ENCODE data around the gene VPS33B.

VPS33B gene

DNA sequence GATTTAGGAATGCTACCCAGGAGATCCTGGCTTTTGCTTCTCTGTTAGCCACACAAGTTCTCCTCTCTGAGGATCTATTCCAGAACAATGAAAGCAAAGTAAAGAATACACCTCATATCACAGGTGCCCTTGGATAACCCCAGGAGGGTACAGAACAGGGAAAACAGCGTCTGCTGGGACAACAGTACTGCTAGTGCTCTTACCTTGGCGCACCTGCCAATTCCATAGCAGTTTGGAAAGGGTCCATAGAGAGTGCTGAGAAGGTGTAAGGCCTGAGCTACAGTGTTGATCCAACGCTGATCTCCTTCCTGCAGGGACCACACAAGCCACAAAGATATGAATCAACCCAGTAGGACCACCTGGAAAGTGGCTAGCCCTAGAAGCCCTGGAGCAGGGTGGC is 15.1 kb downstream of the VPS33B start:
- TF ChIP-seq, protein P1, sequence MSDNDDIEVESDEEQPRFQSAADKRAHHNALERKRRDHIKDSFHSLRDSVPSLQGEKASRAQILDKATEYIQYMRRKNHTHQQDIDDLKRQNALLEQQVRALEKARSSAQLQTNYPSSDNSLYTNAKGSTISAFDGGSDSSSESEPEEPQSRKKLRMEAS (IDR thresholded peaks at IDR 0.05) = no peak
- no peak for TF ChIP-seq EGR1 (IDR thresholded peaks at IDR 0.05)

- no peak for TF ChIP-seq TCF12 (IDR thresholded peaks at IDR 0.05; ENCODE audit: low read depth)
Measured at GRCh38 chr15:91001209-91001608, 21.2 kb downstream of the VPS33B start.

DNA sequence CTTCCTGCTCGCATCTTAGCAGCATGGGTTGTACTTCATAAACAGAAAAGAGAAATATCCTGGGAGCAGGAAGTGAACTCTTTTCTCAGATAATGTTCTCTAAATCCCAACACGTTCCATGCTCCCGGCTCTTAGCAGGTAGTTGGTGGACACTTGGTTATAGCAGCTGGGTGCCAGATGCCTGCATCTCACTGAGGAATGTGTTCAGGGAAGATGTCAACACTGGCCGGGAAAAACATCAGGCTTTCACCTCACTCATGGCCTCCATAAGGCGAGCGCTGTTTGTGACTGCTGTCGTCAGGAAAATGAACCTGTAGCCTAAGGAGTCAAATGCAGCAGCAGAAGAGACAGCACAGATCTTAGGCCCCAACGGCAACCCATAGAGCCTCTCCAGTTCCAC is 23.7 kb downstream of the VPS33B start:
- TF ChIP-seq TAF1 (IDR thresholded peaks at IDR 0.05; ENCODE audit: low read depth) (no peak), YY1 (IDR thresholded peaks at IDR 0.05; ENCODE audit: low read depth) (no peak), CREB1 (IDR thresholded peaks at IDR 0.05; ENCODE audit: low read depth) (no peak), NFIC (IDR thresholded peaks at IDR 0.05) (no peak), FOXM1 (IDR thresholded peaks at IDR 0.05; ENCODE audit: borderline replicate concordance, low read depth) (no peak), CEBPB (IDR thresholded peaks at IDR 0.05) (no peak), TEAD4 (IDR thresholded peaks at IDR 0.05) (no peak), RAD21 (IDR thresholded peaks at IDR 0.05; ENCODE audit: low read depth) (no peak), TCF12 (IDR thresholded peaks at IDR 0.05; ENCODE audit: low read depth) (no peak), EP300 (IDR thresholded peaks at IDR 0.05; ENCODE audit: borderline replicate concordance) (no peak), EGR1 (IDR thresholded peaks at IDR 0.05) (no peak), ZBTB7A (IDR thresholded peaks at IDR 0.05; ENCODE audit: low read depth) (no peak)
- TF ChIP-seq, protein P2, sequence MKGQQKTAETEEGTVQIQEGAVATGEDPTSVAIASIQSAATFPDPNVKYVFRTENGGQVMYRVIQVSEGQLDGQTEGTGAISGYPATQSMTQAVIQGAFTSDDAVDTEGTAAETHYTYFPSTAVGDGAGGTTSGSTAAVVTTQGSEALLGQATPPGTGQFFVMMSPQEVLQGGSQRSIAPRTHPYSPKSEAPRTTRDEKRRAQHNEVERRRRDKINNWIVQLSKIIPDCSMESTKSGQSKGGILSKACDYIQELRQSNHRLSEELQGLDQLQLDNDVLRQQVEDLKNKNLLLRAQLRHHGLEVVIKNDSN (IDR thresholded peaks at IDR 0.05) = no peak
- TF ChIP-seq, protein P3, sequence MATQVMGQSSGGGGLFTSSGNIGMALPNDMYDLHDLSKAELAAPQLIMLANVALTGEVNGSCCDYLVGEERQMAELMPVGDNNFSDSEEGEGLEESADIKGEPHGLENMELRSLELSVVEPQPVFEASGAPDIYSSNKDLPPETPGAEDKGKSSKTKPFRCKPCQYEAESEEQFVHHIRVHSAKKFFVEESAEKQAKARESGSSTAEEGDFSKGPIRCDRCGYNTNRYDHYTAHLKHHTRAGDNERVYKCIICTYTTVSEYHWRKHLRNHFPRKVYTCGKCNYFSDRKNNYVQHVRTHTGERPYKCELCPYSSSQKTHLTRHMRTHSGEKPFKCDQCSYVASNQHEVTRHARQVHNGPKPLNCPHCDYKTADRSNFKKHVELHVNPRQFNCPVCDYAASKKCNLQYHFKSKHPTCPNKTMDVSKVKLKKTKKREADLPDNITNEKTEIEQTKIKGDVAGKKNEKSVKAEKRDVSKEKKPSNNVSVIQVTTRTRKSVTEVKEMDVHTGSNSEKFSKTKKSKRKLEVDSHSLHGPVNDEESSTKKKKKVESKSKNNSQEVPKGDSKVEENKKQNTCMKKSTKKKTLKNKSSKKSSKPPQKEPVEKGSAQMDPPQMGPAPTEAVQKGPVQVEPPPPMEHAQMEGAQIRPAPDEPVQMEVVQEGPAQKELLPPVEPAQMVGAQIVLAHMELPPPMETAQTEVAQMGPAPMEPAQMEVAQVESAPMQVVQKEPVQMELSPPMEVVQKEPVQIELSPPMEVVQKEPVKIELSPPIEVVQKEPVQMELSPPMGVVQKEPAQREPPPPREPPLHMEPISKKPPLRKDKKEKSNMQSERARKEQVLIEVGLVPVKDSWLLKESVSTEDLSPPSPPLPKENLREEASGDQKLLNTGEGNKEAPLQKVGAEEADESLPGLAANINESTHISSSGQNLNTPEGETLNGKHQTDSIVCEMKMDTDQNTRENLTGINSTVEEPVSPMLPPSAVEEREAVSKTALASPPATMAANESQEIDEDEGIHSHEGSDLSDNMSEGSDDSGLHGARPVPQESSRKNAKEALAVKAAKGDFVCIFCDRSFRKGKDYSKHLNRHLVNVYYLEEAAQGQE (IDR thresholded peaks at IDR 0.05; ENCODE audit: low read depth) = no peak
- TF ChIP-seq, protein P1 (IDR thresholded peaks at IDR 0.05) = no peak

- TF ChIP-seq ZBTB7A (IDR thresholded peaks at IDR 0.05; ENCODE audit: low read depth) (no peak), TEAD4 (IDR thresholded peaks at IDR 0.05) (peak; percentile 21; the same call in 1 of the 2 replicates), EP300 (IDR thresholded peaks at IDR 0.05; ENCODE audit: borderline replicate concordance) (peak; percentile 18; the same call in 1 of the 2 replicates), NFIC (IDR thresholded peaks at IDR 0.05) (no peak), TAF1 (IDR thresholded peaks at IDR 0.05; ENCODE audit: low read depth) (peak; percentile 84), CREB1 (IDR thresholded peaks at IDR 0.05; ENCODE audit: low read depth) (peak; percentile 91), FOXM1 (IDR thresholded peaks at IDR 0.05; ENCODE audit: borderline replicate concordance, low read depth) (peak; percentile 99), YY1 (IDR thresholded peaks at IDR 0.05; ENCODE audit: low read depth) (peak; percentile 25; the same call in 1 of the 2 replicates), CEBPB (IDR thresholded peaks at IDR 0.05) (no peak), RAD21 (IDR thresholded peaks at IDR 0.05; ENCODE audit: low read depth) (no peak), EGR1 (IDR thresholded peaks at IDR 0.05) (peak; percentile 70; the same call in 1 of the 2 replicates), TCF12 (IDR thresholded peaks at IDR 0.05; ENCODE audit: low read depth) (peak; percentile 33)
- TF ChIP-seq, protein P3 (IDR thresholded peaks at IDR 0.05; ENCODE audit: low read depth) = no peak
- TF ChIP-seq, protein P1 (IDR thresholded peaks at IDR 0.05) = peak; percentile 83
- TF ChIP-seq, protein P2 (IDR thresholded peaks at IDR 0.05) = no peak; the same call in 1 of the 2 replicates
Measured at GRCh38 chr15:90994417-90995311, 27.7 kb downstream of the VPS33B start, which contains the start of gene PRC1. Gene PRC1, minus strand, starts transcription at chr15:90994535. Its CDS starts 118 bp downstream, at chr15:90994417.

DNA sequence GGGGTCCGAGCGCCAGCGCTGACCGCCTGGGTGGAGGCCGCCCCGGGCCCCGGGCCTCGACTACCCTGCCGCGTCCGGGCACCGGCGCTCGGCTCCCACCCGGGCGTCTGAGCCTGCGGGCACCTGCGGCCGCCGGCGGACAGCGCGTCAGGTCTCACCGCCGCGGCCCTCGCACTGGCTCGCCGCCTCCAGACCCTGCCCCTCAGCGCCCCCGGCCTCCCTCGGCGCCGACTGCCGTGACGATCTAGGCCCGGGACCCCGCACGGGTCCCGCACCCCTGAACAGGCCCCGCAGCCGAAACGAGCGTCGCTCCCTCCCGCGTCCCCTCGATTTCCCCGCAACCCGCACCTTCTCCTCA is 28.4 kb downstream of the VPS33B start:
- TF ChIP-seq EP300 (IDR thresholded peaks at IDR 0.05; ENCODE audit: borderline replicate concordance) (no peak), ZBTB7A (IDR thresholded peaks at IDR 0.05; ENCODE audit: low read depth) (no peak), NFIC (IDR thresholded peaks at IDR 0.05) (no peak), RAD21 (IDR thresholded peaks at IDR 0.05; ENCODE audit: low read depth) (no peak), TAF1 (IDR thresholded peaks at IDR 0.05; ENCODE audit: low read depth) (no peak), TEAD4 (IDR thresholded peaks at IDR 0.05) (no peak), FOXM1 (IDR thresholded peaks at IDR 0.05; ENCODE audit: borderline replicate concordance, low read depth) (no peak), CREB1 (IDR thresholded peaks at IDR 0.05; ENCODE audit: low read depth) (no peak), CEBPB (IDR thresholded peaks at IDR 0.05) (no peak), YY1 (IDR thresholded peaks at IDR 0.05; ENCODE audit: low read depth) (no peak; the same call in 1 of the 2 replicates), EGR1 (IDR thresholded peaks at IDR 0.05) (no peak), TCF12 (IDR thresholded peaks at IDR 0.05; ENCODE audit: low read depth) (no peak)
- TF ChIP-seq, protein P1 (IDR thresholded peaks at IDR 0.05) = no peak
- TF ChIP-seq, protein P2 (IDR thresholded peaks at IDR 0.05) = no peak
- TF ChIP-seq, protein P3 (IDR thresholded peaks at IDR 0.05; ENCODE audit: low read depth) = no peak

Data from Ishikawa (cell line).